Activated T-helper 2 cell treated with anti-CD3 and anti-CD28 coated beads, Interferon-gamma antibody, Interleukin-2, Interleukin-4, amounts not matched to agents 10 μg/mL and 5 μg/mL and 100 μg/mL, durations not matched to agents 14 hours and 24 hours and 36 hours (primary cell): ENCODE measurements around the gene AKR1C3. TPM values are rescaled to one million over a fixed set of nuclear protein-coding genes. Genes with fewer than 3 reads are reported as not detected.
"Not testable (repeated sequence)": the region's sequence is repeated elsewhere in the genome, so short reads cannot be mapped to it uniquely, and the experiment has no call there.

Experiments
- DNase-seq: peaks from one replicate; pipeline ENCODE4 v3.0.0; 2021; ENCODE audit warnings: low spot score
- H3K27ac Mint-ChIP-seq: one replicate; pipeline ENCODE4 v1.8.0; 2021; ENCODE audit warnings: mixed read lengths
- H3K27me3 Mint-ChIP-seq: one replicate; pipeline ENCODE4 v1.8.0; 2021; ENCODE audit warnings: low read depth, mixed read lengths
- H3K36me3 Mint-ChIP-seq: one replicate; pipeline ENCODE4 v1.8.0; 2021; ENCODE audit warnings: low read depth, mixed read lengths
- H3K4me1 Mint-ChIP-seq: one replicate; pipeline ENCODE4 v1.8.0; 2021; ENCODE audit warnings: low read depth, mixed read lengths
- H3K4me3 Mint-ChIP-seq: one replicate; pipeline ENCODE4 v1.8.0; 2021; ENCODE audit warnings: low read depth, mild to moderate bottlenecking, moderate library complexity, mixed read lengths
- H3K9me3 Mint-ChIP-seq: one replicate; pipeline ENCODE4 v1.8.0; 2021; ENCODE audit warnings: mixed read lengths
- intact Hi-C: fragments of 100-400 bp; cut with micrococcal nuclease; formaldehyde crosslinking; loops from one replicate; pipeline ENCODE4 v1.15.1; 2023
- total RNA-seq: library from RNA; stranded (reverse); gene quantifications from 2 replicates; pipeline ENCODE4 v1.2.3, GENCODE V29; 2022

AKR1C3 gene
- total RNA-seq, 1 donor from 2014 or later, result 0.34 TPM

GRCh38 chr10:5092848-5093790 is 1.1 kb upstream of the AKR1C3 start:
- Mint-ChIP-seq H3K27me3 (peaks cover 9% of the 10 kb centered on the region), H3K4me3 (no peak overlapping the region), H3K4me1 (peaks cover 7% of the 10 kb centered on the region), H3K36me3 (no peaks in the 10 kb centered on the region), H3K9me3 (peaks cover 3% of the 10 kb centered on the region), H3K27ac (no peak overlapping the region)
- intact Hi-C loops, result no loop called here
- no peak for DNase-seq

- no peak for DNase-seq
- Mint-ChIP-seq H3K27ac (no peak overlapping the region), H3K4me3 (no peak overlapping the region), H3K9me3 (peaks cover 3% of the 10 kb centered on the region), H3K4me1 (peaks cover 7% of the 10 kb centered on the region), H3K36me3 (no peaks in the 10 kb centered on the region), H3K27me3 (peaks cover 3% of the 10 kb centered on the region)
- intact Hi-C loops, result loop anchor here (2.0 kb wide), 2 partner anchors 187 to 247 kb away; no protein-coding TSS in a partner anchor
Observed at GRCh38 chr10:5095687-5096086, 1.5 kb downstream of the AKR1C3 start.

- no peak overlapping the region for H3K27ac Mint-ChIP-seq
- peaks cover 3% of the 10 kb centered on the region for H3K9me3 Mint-ChIP-seq
- peaks cover 3% of the 10 kb centered on the region for H3K27me3 Mint-ChIP-seq
- peaks cover 7% of the 10 kb centered on the region for H3K4me1 Mint-ChIP-seq
- intact Hi-C loops, result no loop called here
- H3K4me3 Mint-ChIP-seq, result no peak overlapping the region
- no peak for DNase-seq
- no peaks in the 10 kb centered on the region for H3K36me3 Mint-ChIP-seq
Observed at GRCh38 chr10:5096108-5096507, 1.9 kb downstream of the AKR1C3 start.

GRCh38 chr10:5102479-5102878 is 8.3 kb downstream of the AKR1C3 start:
- H3K27me3 Mint-ChIP-seq, H3K36me3 Mint-ChIP-seq, DNase-seq, H3K4me1 Mint-ChIP-seq, H3K9me3 Mint-ChIP-seq, H3K27ac Mint-ChIP-seq, H3K4me3 Mint-ChIP-seq, intact Hi-C loops: not testable (repeated sequence)

- Mint-ChIP-seq H3K27me3 (no peaks in the 10 kb centered on the region), H3K36me3 (no peaks in the 10 kb centered on the region), H3K4me3 (no peak overlapping the region), H3K27ac (no peak overlapping the region), H3K4me1 (no peaks in the 10 kb centered on the region), H3K9me3 (no peaks in the 10 kb centered on the region)
- intact Hi-C loops, result no loop called here
- DNase-seq, result no peak
Observed at GRCh38 chr10:5103481-5103880, 9.3 kb downstream of the AKR1C3 start.

GRCh38 chr10:5105626-5106025 is 11.4 kb downstream of the AKR1C3 start:
- no peaks in the 10 kb centered on the region for H3K36me3 Mint-ChIP-seq
- no peaks in the 10 kb centered on the region for H3K9me3 Mint-ChIP-seq
- intact Hi-C loops, result no loop called here
- no peak for DNase-seq
- H3K27me3 Mint-ChIP-seq, result no peaks in the 10 kb centered on the region
- no peaks in the 10 kb centered on the region for H3K4me1 Mint-ChIP-seq
- H3K27ac Mint-ChIP-seq, result no peak overlapping the region
- H3K4me3 Mint-ChIP-seq, result no peak overlapping the region

- Mint-ChIP-seq H3K36me3 (no peaks in the 10 kb centered on the region), H3K27ac (no peak overlapping the region), H3K27me3 (no peaks in the 10 kb centered on the region), H3K4me1 (no peaks in the 10 kb centered on the region), H3K4me3 (no peak overlapping the region), H3K9me3 (no peaks in the 10 kb centered on the region)
- DNase-seq, result no peak
- intact Hi-C loops, result no loop called here
Observed at GRCh38 chr10:5106553-5106952, 12.3 kb downstream of the AKR1C3 start.

- no peaks in the 10 kb centered on the region for H3K27me3 Mint-ChIP-seq
- no peak for DNase-seq
- no peaks in the 10 kb centered on the region for H3K36me3 Mint-ChIP-seq
- H3K4me3 Mint-ChIP-seq, result no peak overlapping the region
- H3K4me1 Mint-ChIP-seq, result no peaks in the 10 kb centered on the region
- no peaks in the 10 kb centered on the region for H3K9me3 Mint-ChIP-seq
- H3K27ac Mint-ChIP-seq, result no peak overlapping the region
- intact Hi-C loops, result no loop called here
Observed at GRCh38 chr10:5107860-5108526, 13.8 kb downstream of the AKR1C3 start.

GRCh38 chr10:5108658-5109416 is 14.6 kb downstream of the AKR1C3 start:
- no peak overlapping the region for H3K27ac Mint-ChIP-seq
- H3K4me1 Mint-ChIP-seq, result no peaks in the 10 kb centered on the region
- no peaks in the 10 kb centered on the region for H3K9me3 Mint-ChIP-seq
- no peaks in the 10 kb centered on the region for H3K36me3 Mint-ChIP-seq
- H3K4me3 Mint-ChIP-seq, result no peak overlapping the region
- DNase-seq, result no peak
- intact Hi-C loops, result no loop called here
- H3K27me3 Mint-ChIP-seq, result no peaks in the 10 kb centered on the region

- H3K4me1 Mint-ChIP-seq, DNase-seq, H3K4me3 Mint-ChIP-seq, intact Hi-C loops, H3K27ac Mint-ChIP-seq, H3K36me3 Mint-ChIP-seq, H3K9me3 Mint-ChIP-seq, H3K27me3 Mint-ChIP-seq: not testable (repeated sequence)
Observed at GRCh38 chr10:5109861-5110260, 15.6 kb downstream of the AKR1C3 start.

- DNase-seq, result no peak
- Mint-ChIP-seq H3K36me3 (no peaks in the 10 kb centered on the region), H3K27me3 (no peaks in the 10 kb centered on the region), H3K27ac (no peak overlapping the region), H3K4me1 (no peaks in the 10 kb centered on the region), H3K4me3 (no peak overlapping the region), H3K9me3 (peaks cover 7% of the 10 kb centered on the region)
- intact Hi-C loops, result no loop called here
Observed at GRCh38 chr10:5116621-5117020, 22.4 kb downstream of the AKR1C3 start.

- H3K36me3 Mint-ChIP-seq, result no peaks in the 10 kb centered on the region
- H3K4me3 Mint-ChIP-seq, result no peak overlapping the region
- no peak overlapping the region for H3K27ac Mint-ChIP-seq
- no peaks in the 10 kb centered on the region for H3K27me3 Mint-ChIP-seq
- intact Hi-C loops, result no loop called here
- no peak for DNase-seq
- H3K9me3 Mint-ChIP-seq, result peaks cover 7% of the 10 kb centered on the region
- H3K4me1 Mint-ChIP-seq, result no peaks in the 10 kb centered on the region
Observed at GRCh38 chr10:5117026-5117425, 22.8 kb downstream of the AKR1C3 start.

GRCh38 chr10:5119997-5120396 is 25.8 kb downstream of the AKR1C3 start:
- H3K27me3 Mint-ChIP-seq, intact Hi-C loops, H3K36me3 Mint-ChIP-seq, H3K9me3 Mint-ChIP-seq, H3K4me1 Mint-ChIP-seq, H3K4me3 Mint-ChIP-seq, DNase-seq, H3K27ac Mint-ChIP-seq: not testable (repeated sequence)
